Fibroblast of skin of right biceps (primary cell): ENCODE results near the gene INPP4B.

Experiments used
- DNase-seq: peaks from one replicate; pipeline ENCODE4 v3.0.0-alpha.2; 2013

INPP4B gene

DNA sequence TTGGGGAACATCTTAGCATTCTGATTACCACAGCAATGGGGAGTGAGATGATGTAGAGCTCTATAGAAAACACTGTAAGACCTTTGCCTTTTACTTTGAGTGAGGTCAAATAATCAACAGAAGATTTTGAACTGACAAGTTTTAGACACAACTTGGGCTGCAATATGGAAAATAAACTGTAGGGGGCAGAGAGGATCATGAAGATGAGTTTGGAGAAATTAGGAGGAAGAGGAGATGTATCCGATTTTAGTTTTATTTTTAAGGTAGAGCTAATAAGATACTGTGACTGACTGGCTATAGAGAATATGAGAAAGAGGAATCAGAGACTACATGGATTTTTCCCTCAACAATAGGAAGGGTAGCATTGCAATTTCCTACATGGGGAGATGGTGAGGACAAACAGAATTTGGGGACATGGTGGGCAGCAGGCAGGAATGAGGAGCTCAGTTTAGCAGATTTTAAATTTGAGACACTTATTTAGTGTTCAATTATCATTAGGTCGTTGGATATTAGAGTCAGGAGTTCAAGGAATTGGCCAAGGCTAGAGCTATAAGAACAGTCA, 563.1 kb downstream of the INPP4B start:
- no peak for DNase-seq

GRCh38 chr4:142281999-142282398, 564.1 kb downstream of the INPP4B start:
- DNase-seq: no peak

DNA sequence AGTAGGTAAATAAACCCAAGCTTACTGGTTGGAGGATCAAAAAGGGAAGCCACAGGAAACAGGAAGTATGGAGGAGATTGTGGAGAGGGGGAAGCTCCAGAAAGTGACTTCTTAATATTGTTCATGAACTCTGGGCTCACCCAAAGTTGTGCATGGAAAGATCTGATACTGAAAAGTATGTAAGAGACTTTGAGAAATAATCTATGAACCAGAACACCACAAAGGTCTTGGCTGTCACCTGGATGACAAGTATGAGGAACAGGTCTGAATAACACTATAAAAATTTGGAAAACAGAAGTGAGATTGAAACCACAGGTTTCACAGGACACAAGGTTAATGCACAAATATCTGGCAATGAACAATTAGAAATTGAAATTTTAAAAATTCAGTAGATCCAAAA, 567.4 kb downstream of the INPP4B start:
- no peak for DNase-seq

DNA sequence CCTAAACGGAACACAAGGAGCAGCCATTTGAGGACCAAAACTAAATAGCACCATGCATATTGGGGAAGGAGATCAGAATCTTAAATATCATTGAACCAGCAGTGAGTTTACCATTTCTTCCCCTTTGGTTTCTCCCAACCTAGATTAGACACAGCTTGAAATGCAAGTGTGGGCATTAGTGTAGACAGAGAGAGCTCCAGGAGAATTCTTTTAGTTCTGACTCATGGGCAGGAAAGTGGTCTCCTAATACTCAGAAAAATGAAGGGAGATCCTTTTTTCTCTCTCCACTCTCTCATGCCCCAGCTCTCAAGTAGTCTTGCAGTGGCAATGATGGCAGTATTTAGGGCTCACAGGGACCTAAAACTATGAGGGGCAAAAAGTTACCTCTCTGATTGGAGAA, 567.9 kb downstream of the INPP4B start:
- DNase-seq: peak; percentile 36

DNA sequence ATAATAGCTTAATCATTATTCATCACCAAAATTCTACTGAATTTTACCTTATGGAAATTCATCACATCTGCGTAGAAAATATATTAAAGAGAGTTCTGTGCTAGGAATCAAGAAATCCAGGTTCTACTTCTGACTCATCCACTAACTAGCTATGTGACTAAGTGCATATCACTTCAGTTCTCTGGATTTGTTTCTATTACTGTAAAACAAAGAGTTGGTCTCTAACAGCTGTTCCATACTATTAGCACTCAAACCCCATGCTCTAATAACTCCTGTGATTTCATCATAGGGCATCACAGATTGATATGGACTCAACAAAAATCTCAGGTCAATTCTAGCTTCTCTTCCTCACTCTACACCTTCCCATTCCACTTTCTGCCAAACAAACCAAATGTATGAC, 572.0 kb downstream of the INPP4B start:
- peak; percentile 63 for DNase-seq

DNA sequence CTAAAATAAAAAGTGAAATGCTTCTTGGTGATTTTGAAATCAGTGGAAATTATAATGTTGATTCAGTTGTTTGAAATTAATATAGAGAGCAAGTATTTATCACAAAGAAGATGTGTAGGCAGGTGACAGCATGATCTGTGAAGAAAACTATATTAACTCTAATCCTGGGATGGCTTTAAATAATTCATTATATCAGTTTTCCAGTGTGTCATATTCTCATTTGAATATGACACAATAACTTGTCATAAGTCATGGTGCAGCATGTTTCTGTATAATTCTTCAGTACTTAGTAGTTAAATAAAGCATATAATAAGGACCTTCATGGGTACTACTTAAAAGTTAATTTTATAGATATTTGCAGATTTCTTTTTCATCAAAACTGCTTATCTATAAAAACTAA, 573.6 kb downstream of the INPP4B start:
- DNase-seq: no peak

DNA sequence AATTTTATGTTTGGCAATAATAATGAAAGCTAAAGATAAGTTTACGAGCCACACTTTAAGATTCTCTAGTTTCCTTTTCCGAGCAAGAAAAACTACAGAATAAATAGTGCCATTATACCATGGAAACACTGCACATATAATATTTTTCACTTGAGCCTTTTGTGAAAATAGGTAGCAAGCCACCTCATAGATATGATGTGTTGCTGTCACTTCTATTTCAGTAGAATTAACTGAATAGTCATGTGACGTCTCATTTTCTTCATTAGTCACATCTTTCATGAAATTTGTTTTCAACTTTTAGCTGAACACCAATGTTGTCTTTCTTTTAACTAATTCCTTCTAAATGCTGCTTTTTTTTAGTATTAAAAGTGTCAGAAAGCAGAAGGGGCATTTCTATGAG, 574.3 kb downstream of the INPP4B start:
- DNase-seq: no peak

DNA sequence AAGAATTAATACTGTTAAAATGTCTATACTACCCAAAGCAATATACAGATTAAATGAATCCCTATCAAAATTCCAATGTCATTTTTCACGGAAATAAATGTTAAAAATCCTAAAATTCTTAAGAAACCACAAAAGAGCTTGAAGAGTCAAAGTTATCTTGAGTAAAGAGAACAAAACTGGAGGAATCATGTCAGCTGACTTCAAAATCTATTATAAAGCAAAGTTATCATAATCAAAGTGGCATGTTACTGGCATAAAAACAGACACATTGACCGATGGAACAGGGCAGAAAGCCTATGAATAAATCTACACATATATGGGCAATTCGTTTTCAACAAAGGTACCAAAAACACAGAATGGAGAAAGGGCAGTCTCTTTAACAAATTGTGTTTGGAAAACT, 579.0 kb downstream of the INPP4B start:
- no peak for DNase-seq

GRCh38 chr4:142265946-142266345, 580.2 kb downstream of the INPP4B start:
- DNase-seq: no peak

DNA sequence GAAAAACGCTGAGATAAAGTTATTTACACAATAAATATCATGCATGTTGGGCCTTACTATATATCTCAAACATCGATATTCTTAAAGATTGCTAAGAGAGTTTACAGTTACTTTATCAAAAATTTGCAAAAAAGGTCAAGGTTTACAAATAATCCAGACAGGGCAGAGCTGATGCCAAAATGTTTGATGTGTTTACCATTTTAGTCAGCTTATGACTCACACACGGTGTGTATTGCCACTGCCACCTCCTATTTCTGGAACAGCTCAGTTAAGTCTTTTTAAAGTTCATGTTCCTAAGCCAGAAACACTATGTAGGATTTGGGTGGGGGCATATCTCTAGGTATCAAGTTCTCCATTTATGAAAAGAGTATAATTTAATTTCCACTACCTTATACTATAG, 580.6 kb downstream of the INPP4B start:
- peak; percentile 40 for DNase-seq

DNA sequence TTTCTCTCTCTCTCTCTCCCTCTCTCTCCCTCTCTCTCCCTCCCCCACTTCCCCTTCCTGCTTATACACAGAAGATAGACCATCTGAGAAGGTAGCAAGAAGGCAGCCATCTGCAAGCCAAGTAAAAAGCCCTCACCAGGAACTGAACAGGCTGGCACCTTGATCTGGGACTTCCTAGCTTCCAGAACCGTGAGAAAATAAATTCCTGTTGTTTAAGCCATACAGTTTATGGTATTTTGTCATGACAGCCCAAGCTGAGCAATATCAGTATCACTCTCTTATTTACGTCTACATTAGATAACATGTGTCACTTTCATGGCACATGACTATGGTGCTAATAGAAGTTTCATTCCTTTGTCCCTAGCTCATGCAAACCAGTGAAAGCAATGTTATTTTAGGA, 581.1 kb downstream of the INPP4B start:
- peak; percentile 39 for DNase-seq

GRCh38 chr4:142262956-142263355, 583.1 kb downstream of the INPP4B start:
- no peak for DNase-seq

- DNase-seq: peak; percentile 80
Observed at GRCh38 chr4:142248946-142249345, 597.2 kb downstream of the INPP4B start.

GRCh38 chr4:142243255-142243654, 602.8 kb downstream of the INPP4B start:
- DNase-seq: no peak

GRCh38 chr4:142242156-142242555, 603.9 kb downstream of the INPP4B start:
- DNase-seq: no peak

DNA sequence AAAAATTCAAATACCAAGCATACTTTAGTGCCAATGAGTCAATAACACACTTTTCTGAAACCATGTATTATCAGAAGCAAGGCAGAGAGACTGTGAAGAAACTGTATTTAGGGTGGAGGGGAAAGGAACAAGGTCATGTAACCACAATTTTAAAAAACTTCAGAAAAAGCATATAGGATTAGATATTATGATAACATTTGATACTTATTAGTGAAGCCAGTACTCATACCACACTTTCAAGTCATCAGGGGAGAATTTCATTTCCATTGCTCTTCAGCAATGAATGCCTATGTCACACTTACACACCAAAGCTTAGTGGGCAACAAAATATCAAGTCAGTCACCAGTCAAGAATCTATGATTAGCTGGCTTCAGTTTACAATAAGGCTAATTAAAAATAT, 607.5 kb downstream of the INPP4B start:
- DNase-seq: peak; percentile 82

DNA sequence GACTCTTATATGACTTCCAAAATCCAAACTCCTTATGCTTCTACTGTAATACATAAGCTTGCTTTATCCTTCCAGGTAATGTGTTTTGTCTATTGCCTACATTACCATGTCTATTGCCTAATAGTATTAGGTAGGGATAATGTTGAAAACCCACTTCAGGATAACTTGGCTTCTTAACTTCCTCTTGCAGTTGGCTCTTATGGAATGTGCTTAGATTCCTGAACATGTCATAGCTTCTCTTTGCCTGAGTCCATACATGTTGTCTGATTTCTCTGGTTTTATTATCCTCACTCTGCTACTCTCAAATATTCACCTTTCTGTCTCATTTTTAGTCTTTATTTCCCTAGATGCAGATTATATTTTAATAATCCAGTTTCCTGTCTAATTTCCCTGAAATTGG, 609.8 kb downstream of the INPP4B start:
- peak; percentile 20 for DNase-seq

GRCh38 chr4:142231787-142232186, 614.3 kb downstream of the INPP4B start:
- DNase-seq: no peak

DNA sequence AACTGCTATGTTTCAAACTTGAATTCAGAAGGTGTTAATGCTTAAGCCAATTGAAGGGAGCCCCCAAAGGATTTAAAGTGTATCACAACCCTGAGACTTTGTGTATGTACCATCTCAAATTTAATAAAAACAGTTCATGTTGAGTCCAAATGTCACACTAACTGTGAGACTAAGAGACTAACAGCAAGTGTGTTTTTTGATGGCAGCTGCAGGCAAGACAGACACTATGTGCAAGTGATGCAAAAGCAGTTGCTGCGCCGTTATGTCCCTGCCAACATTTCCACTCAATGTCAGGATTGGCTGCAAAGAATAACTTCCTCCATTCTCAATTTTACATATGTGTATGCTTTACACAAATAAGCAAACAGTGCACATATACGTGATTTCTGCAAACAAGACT, 615.1 kb downstream of the INPP4B start:
- no peak for DNase-seq

- no peak for DNase-seq
Observed at GRCh38 chr4:142226014-142226413, 620.1 kb downstream of the INPP4B start.

DNA sequence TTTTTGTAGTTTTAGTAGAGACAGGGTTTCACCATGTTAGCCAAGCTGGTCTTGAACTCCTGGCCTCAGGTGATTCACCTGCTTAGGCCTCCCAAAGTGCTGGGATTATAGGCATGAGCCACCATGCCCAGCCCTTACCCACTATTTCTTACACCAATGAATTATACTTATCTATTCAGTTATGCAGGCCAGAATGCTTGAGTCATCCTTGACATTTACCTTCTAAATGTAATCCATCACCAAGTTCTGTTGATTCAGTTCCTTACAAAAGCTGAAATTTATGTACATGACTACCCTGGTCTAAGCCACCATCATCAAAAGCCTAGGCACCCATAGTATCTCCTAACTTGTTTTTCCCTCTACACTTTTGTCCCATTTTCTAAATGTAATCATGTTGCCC, 624.0 kb downstream of the INPP4B start:
- DNase-seq: no peak

DNA sequence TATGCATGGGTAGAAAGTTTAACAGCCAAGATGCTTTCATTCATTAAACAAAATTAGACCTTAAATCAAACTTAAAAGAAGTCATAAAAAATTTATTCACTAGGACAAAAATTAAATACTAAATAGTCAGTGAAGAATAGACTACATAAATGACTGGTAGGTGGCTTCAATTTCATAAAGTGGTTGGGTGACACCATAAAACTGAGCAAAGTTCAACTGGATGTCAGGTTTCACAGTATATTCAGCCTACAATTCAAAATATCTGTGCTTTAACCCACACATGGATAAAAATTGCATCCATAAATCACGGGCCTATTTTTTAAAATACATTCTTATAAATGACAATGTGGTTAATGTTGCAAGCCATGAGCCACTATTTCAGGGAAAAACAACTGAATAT, 627.4 kb downstream of the INPP4B start:
- no peak for DNase-seq

GRCh38 chr4:142211444-142211843, 634.7 kb downstream of the INPP4B start:
- no peak for DNase-seq

DNA sequence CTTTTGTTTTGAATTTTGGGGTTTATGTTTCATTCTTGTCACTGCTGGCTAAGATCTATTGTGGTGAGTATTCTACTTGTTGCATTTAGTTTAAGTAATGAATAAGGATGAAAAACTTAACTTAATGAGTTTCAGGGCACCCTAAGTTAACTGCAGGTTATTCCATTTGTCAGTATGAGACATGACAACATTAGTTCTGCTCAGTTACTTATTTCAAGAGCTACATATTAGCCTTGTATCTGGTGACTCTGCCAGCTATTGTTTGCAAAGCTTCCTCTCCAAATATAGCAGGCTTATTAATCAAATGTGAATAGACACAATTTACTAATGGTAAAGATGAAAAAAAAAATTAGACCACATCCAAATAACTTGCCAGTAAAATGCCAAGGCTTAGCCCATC, 642.6 kb downstream of the INPP4B start:
- DNase-seq: no peak

- no peak for DNase-seq
Observed at GRCh38 chr4:142202404-142203332, 643.4 kb downstream of the INPP4B start.
